Glutamatergic neuron (in vitro differentiated cells): Measurements from ENCODE around the gene PRSS35. TPM values are rescaled to one million over a fixed set of nuclear protein-coding genes. Genes with fewer than 3 reads are reported as not detected.

Source experiments
- DNase-seq: peaks from one replicate; pipeline ENCODE4 v3.0.0; 2022
- H3K27ac Mint-ChIP-seq: one replicate; pipeline ENCODE4 v1.8.0; 2020; ENCODE audit warnings: mild to moderate bottlenecking, mixed read lengths, inconsistent platforms; ENCODE audit not compliant: unreplicated experiment
- H3K27me3 Mint-ChIP-seq: one replicate; pipeline ENCODE4 v1.8.0; 2020; ENCODE audit warnings: mild to moderate bottlenecking, moderate library complexity, mixed read lengths, inconsistent platforms; ENCODE audit not compliant: unreplicated experiment
- H3K36me3 Mint-ChIP-seq: one replicate; pipeline ENCODE4 v1.8.0; 2020; ENCODE audit warnings: mild to moderate bottlenecking, mixed read lengths, inconsistent platforms; ENCODE audit not compliant: unreplicated experiment
- H3K4me1 Mint-ChIP-seq: one replicate; pipeline ENCODE4 v1.8.0; 2020; ENCODE audit warnings: mild to moderate bottlenecking, low read depth, mixed read lengths, inconsistent platforms; ENCODE audit not compliant: unreplicated experiment
- H3K4me3 Mint-ChIP-seq: one replicate; pipeline ENCODE4 v1.8.0; 2020; ENCODE audit warnings: mild to moderate bottlenecking, mixed read lengths, inconsistent platforms; ENCODE audit not compliant: unreplicated experiment
- H3K9me3 Mint-ChIP-seq: one replicate; pipeline ENCODE4 v1.8.0; 2020; ENCODE audit warnings: mild to moderate bottlenecking, moderate library complexity, mixed read lengths, inconsistent platforms; ENCODE audit not compliant: unreplicated experiment
- CTCF ChIP-seq: fragments of 200-600 bp; sonication (generic); IDR thresholded peaks from one replicate; pipeline ENCODE4 v1.5.0; 2021; ENCODE audit not compliant: partially characterized antibody, unreplicated experiment
- total RNA-seq: library from RNA; stranded (reverse); fragmentation: NEBNext Ultra II Directional; extraction: Animal tissue kit (Norgen Biotek cat#: 25700); gene quantifications from one replicate; pipeline ENCODE4 v1.2.1, GENCODE V29; 2021; ENCODE audit not compliant: unreplicated experiment

Gene PRSS35
- total RNA-seq, 1 donor from 2014 or later = 26.6 TPM

GRCh38 chr6:83490217-83490807 lies 22.0 kb upstream of the PRSS35 start:
- no peak for DNase-seq
- no peak overlapping the region for H3K27ac Mint-ChIP-seq

DNA sequence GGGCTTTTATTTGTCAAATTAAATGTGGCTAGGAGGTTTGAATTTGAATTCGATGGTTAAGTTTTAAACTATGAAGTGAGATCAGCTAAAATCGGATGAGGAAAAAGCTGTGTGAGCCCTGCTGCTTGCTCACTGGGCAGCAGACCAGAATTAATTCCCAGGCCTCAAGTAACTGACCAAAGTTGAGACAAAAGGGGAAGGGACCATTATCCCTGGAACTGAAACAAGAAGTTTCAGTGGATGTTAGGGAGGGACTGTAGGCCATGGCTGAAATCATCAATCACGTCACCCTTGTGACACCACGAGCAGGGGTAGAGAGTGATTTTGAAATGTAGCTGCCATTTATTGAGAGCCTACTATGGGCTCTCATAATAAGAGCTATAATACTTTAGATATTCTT lies 7.0 kb upstream of the PRSS35 start:
- no peak for TF ChIP-seq CTCF
- Mint-ChIP-seq H3K4me1 (no peaks in the 10 kb centered on the region), H3K27me3 (no peaks in the 10 kb centered on the region), H3K27ac (no peak overlapping the region), H3K36me3 (no peaks in the 10 kb centered on the region), H3K4me3 (no peak overlapping the region), H3K9me3 (no peaks in the 10 kb centered on the region)
- no peak for DNase-seq

More at GRCh38 chr6:83490217-83490807, 22.0 kb upstream of the PRSS35 start:
- H3K9me3 Mint-ChIP-seq = no peaks in the 10 kb centered on the region
- no peaks in the 10 kb centered on the region for H3K4me1 Mint-ChIP-seq
- no peaks in the 10 kb centered on the region for H3K36me3 Mint-ChIP-seq
- H3K4me3 Mint-ChIP-seq = no peak overlapping the region
- TF ChIP-seq CTCF = no peak
- no peaks in the 10 kb centered on the region for H3K27me3 Mint-ChIP-seq

- DNase-seq = no peak
- Mint-ChIP-seq H3K27me3 (no peaks in the 10 kb centered on the region), H3K9me3 (no peaks in the 10 kb centered on the region), H3K4me3 (no peak overlapping the region), H3K36me3 (no peaks in the 10 kb centered on the region), H3K4me1 (peaks cover 6% of the 10 kb centered on the region), H3K27ac (no peak overlapping the region)
- TF ChIP-seq CTCF = no peak
These were observed 2.9 kb upstream of the PRSS35 start for GRCh38 chr6:83509441-83509840.

DNA sequence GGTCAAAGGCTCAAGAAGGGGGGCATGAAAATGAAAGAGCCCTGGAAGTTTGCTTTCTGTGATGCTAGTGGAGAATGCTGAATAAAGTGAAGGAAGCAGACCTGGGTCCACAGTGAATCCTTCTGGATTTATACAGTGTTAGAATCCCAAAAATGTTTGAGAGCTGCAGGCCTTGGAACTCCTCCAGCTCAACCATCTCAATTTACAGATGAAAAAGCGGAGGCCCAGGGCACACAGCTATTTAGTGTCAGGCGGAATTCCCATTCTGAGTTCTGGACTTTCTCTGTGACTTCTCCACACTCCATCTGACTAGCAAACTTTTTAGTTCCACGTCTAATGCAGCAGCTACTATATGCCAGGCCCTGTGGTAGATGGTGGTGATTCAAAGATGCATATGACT lies 1.5 kb upstream of the PRSS35 start:
- H3K4me3 Mint-ChIP-seq = no peak overlapping the region
- no peak for DNase-seq
- no peak overlapping the region for H3K27ac Mint-ChIP-seq
- peaks cover 6% of the 10 kb centered on the region for H3K4me1 Mint-ChIP-seq
- H3K9me3 Mint-ChIP-seq = no peaks in the 10 kb centered on the region
- no peaks in the 10 kb centered on the region for H3K36me3 Mint-ChIP-seq
- TF ChIP-seq CTCF = no peak
- no peaks in the 10 kb centered on the region for H3K27me3 Mint-ChIP-seq

DNA sequence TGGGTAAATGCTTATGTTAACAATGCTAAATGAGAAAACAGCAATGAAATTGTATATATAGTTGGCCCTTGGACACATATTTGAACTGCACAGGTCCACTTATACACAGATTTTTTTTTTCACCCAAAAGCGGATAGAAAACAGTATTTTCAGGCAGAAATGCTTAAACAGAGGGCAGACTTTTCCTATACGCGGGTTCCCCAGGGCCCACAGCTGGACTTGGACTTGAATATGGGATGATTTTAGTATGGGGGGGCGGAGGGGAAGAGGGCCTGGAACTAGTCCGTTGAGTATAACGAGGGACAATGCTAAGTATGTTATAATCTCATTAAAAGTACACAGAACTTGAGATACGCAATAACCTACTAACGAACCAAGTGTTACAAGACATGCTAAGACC lies 1.1 kb upstream of the PRSS35 start:
- no peak overlapping the region for H3K27ac Mint-ChIP-seq
- peaks cover 6% of the 10 kb centered on the region for H3K4me1 Mint-ChIP-seq
- H3K9me3 Mint-ChIP-seq = no peaks in the 10 kb centered on the region
- no peak for TF ChIP-seq CTCF
- H3K36me3 Mint-ChIP-seq = no peaks in the 10 kb centered on the region
- peak overlapping the region; percentile 90 for H3K4me3 Mint-ChIP-seq
- DNase-seq = no peak
- H3K27me3 Mint-ChIP-seq = no peaks in the 10 kb centered on the region
